IMR-90 (cell line): Measurements from ENCODE around the gene MON2. TPM values are rescaled to one million over a fixed set of nuclear protein-coding genes. Genes with fewer than 3 reads are reported as not detected.

Experiments
- ATAC-seq: fragments of 200-7000 bp; cut with Tn5 transposase; 2 replicates; pipeline ENCODE4 v1.9.1; 2020; ENCODE audit warnings: low read depth, mild to moderate bottlenecking, moderate library complexity
- BruUV-seq: library from RNA; stranded (reverse); fragments of 400-500 nt; replicated peaks from 2 replicates; lab custom pipeline; 2021; lab: Mats Ljungman, UMichigan
- CTCF ChIA-PET: fragments of 300-600 bp; formaldehyde crosslinking; extraction: SDS; loops from one replicate; lab custom pipeline; 2021; ENCODE audit warnings: antibody characterized with exemption; lab: Yijun Ruan, JAX
- POLR2A ChIA-PET: fragments of 300-600 bp; sonication (Branson Sonifier 250); formaldehyde crosslinking; loops from one replicate; lab custom pipeline; 2022; ENCODE audit warnings: antibody characterized with exemption; ENCODE audit not compliant: unreplicated experiment; lab: Charles Lee
- DNase-seq: peaks from one replicate; pipeline ENCODE4 v3.0.0; 2013
- H2AFZ ChIP-seq: replicated peaks from 2 replicates; pipeline ENCODE3; 2013; ENCODE audit warnings: low read length, mild to moderate bottlenecking; ENCODE audit not compliant: poor library complexity
- H2AK5ac ChIP-seq: 2 replicates; pipeline ENCODE4 v1.6.1; 2013; ENCODE audit warnings: low read depth, low read length, inconsistent platforms
- H2AK9ac ChIP-seq: replicated peaks from 2 replicates; pipeline ENCODE3; 2013; ENCODE audit warnings: mild to moderate bottlenecking, low read depth, low read length, moderate library complexity; ENCODE audit not compliant: poor library complexity
- H2BK120ac ChIP-seq: 2 replicates; pipeline ENCODE4 v1.6.1; 2013; ENCODE audit warnings: low read depth, low read length, inconsistent platforms
- H2BK15ac ChIP-seq: 3 replicates; pipeline ENCODE4 v1.6.1; 2013; ENCODE audit warnings: low read depth, low read length, inconsistent platforms
- H2BK20ac ChIP-seq: 2 replicates; pipeline ENCODE4 v1.6.1; 2013; ENCODE audit warnings: low read depth, mild to moderate bottlenecking, inconsistent platforms, low read length, moderate library complexity
- H2BK5ac ChIP-seq: 2 replicates; pipeline ENCODE4 v1.6.1; 2013; ENCODE audit warnings: mild to moderate bottlenecking, low read depth, low read length, inconsistent platforms; ENCODE audit not compliant: poor library complexity, severe bottlenecking
- H3K14ac ChIP-seq: replicated peaks from 2 replicates; pipeline ENCODE4 v1.6.1; 2013; ENCODE audit warnings: low read depth, low read length, inconsistent platforms
- H3K18ac ChIP-seq: 2 replicates; pipeline ENCODE4 v1.6.1; 2013; ENCODE audit warnings: low read depth, low read length, control low read depth
- H3K23ac ChIP-seq: 2 replicates; pipeline ENCODE4 v1.6.1; 2013; ENCODE audit warnings: low read depth, low read length, inconsistent platforms
- H3K27ac ChIP-seq: 2 replicates; pipeline ENCODE4 v1.5.1; 2013; ENCODE audit warnings: mild to moderate bottlenecking, control low read depth, low read length; ENCODE audit not compliant: insufficient read depth
- H3K27me3 ChIP-seq: 2 replicates; pipeline ENCODE4 v1.6.1; 2013; ENCODE audit warnings: low read length; ENCODE audit not compliant: control insufficient read depth, insufficient read depth
- H3K36me3 ChIP-seq: 2 replicates; pipeline ENCODE4 v1.6.1; 2013; ENCODE audit warnings: low read length, mixed read lengths; ENCODE audit not compliant: control insufficient read depth, insufficient read depth
- H3K4ac ChIP-seq: 2 replicates; pipeline ENCODE4 v1.6.1; 2013; ENCODE audit warnings: low read depth, low read length, inconsistent platforms
- H3K4me1 ChIP-seq: 2 replicates; pipeline ENCODE4 v1.6.1; 2013; ENCODE audit warnings: low read length, mixed read lengths; ENCODE audit not compliant: control insufficient read depth, insufficient read depth
- H3K4me2 ChIP-seq: 2 replicates; pipeline ENCODE4 v1.6.1; 2013; ENCODE audit warnings: low read depth, mild to moderate bottlenecking, control low read depth, low read length, moderate library complexity
- H3K4me3 ChIP-seq: 2 replicates; pipeline ENCODE4 v1.5.1; 2013; ENCODE audit warnings: low read depth, mild to moderate bottlenecking, control low read depth, low read length, moderate library complexity; ENCODE audit not compliant: insufficient read depth
- H3K56ac ChIP-seq: 2 replicates; pipeline ENCODE4 v1.6.1; 2013; ENCODE audit warnings: low read length, inconsistent platforms; ENCODE audit not compliant: insufficient read depth; ENCODE audit errors: extremely low read depth
- H3K79me1 ChIP-seq, 2 experiments: 2 replicates each; pipeline ENCODE4 v1.6.1; 2013; ENCODE audit warnings: low read length in 2 of 2, inconsistent platforms in 1 of 2, low read depth in 1 of 2
- H3K9ac ChIP-seq: 2 replicates; pipeline ENCODE4 v1.6.1; 2013; ENCODE audit warnings: low read depth, low read length, control low read depth
- H3K9me1 ChIP-seq: 2 replicates; pipeline ENCODE4 v1.6.1; 2013; ENCODE audit warnings: low read length, inconsistent platforms; ENCODE audit not compliant: insufficient read depth
- H3K9me3 ChIP-seq: 2 replicates; pipeline ENCODE4 v1.6.1; 2013; ENCODE audit warnings: low read length; ENCODE audit not compliant: control insufficient read depth, insufficient read depth
- H4K20me1 ChIP-seq: 2 replicates; pipeline ENCODE4 v1.6.1; 2013; ENCODE audit warnings: low read length, inconsistent platforms; ENCODE audit not compliant: insufficient read depth
- H4K5ac ChIP-seq: 2 replicates; pipeline ENCODE4 v1.6.1; 2013; ENCODE audit warnings: mild to moderate bottlenecking, low read depth, low read length, control low read depth
- H4K8ac ChIP-seq, 2 experiments: 2 replicates each; pipeline ENCODE4 v1.6.1; 2013; ENCODE audit warnings: low read depth in 2 of 2, low read length in 2 of 2, control low read depth in 1 of 2, inconsistent platforms in 1 of 2
- H4K91ac ChIP-seq: 2 replicates; pipeline ENCODE4 v1.6.1; 2013; ENCODE audit warnings: low read depth, low read length, inconsistent platforms; ENCODE audit not compliant: insufficient read depth
- CEBPB ChIP-seq: IDR thresholded peaks from 2 replicates; pipeline ENCODE4 v1.6.1; 2012; ENCODE audit warnings: low read depth, low read length, improper control_type of control experiment
- CTCF ChIP-seq: conservative IDR thresholded peaks from 2 replicates; pipeline ENCODE4 v1.5.1; 2012; ENCODE audit warnings: mild to moderate bottlenecking, low read depth, low read length, improper control_type of control experiment
- NFE2L2 ChIP-seq: fragments of 150-350 bp; IDR thresholded peaks from 2 replicates; pipeline ENCODE4 v1.6.1; 2016; ENCODE audit warnings: low read depth, mild to moderate bottlenecking, low read length
- RAD21 ChIP-seq: IDR thresholded peaks from 2 replicates; pipeline ENCODE4 v1.6.1; 2012; ENCODE audit warnings: low read length, improper control_type of control experiment
- RCOR1 ChIP-seq: IDR thresholded peaks from 2 replicates; pipeline ENCODE4 v1.6.1; 2012; ENCODE audit warnings: mild to moderate bottlenecking, low read length, improper control_type of control experiment; ENCODE audit not compliant: insufficient replicate concordance
- SMC3 ChIP-seq: fragments of 150-350 bp; IDR thresholded peaks from 2 replicates; pipeline ENCODE4 v1.6.1; 2016; ENCODE audit warnings: low read depth, mild to moderate bottlenecking, antibody characterized with exemption, low read length, moderate library complexity
- WGBS, 2 experiments: methylation state at CpG; one replicate each; pipeline versions ENCODE4 v1.1.5 to v1.1.7; 2013; ENCODE audit warnings: missing lambda C conversion rate in 2 of 2; ENCODE audit not compliant: insufficient read length in 1 of 2; ENCODE audit errors: extremely low coverage in 2 of 2; 5-methylcytosine and 5-hydroxymethylcytosine counted together
- dilution Hi-C: fragments of 300-500 bp; cut with HindIII; formaldehyde crosslinking; loops from one replicate; pipeline ENCODE4 v1.14.3; 2018; ENCODE audit warnings: low sequenced_read_pairs; ENCODE audit not compliant: unreplicated experiment
- in situ Hi-C: fragments of 300-500 bp; cut with MboI; formaldehyde crosslinking; loops from 3 replicates; pipeline ENCODE4 v1.14.3; 2019; ENCODE audit warnings: low sequenced_read_pairs, inconsistent platforms, mixed read lengths
- intact Hi-C: fragments of 100-400 bp; cut with micrococcal nuclease; formaldehyde crosslinking; loops from 2 replicates; pipeline ENCODE4 v1.10.0; 2022
- polyA plus RNA-seq, 3 experiments: library from polyadenylated mRNA; depleted of rRNA; stranded (reverse); fragments of >200 nt; gene quantifications; 2 replicates each; pipeline ENCODE4 v1.2.3, GENCODE V29; 2012; ENCODE audit warnings: low replicate concordance in 1 of 3
- total RNA-seq: library from RNA; depleted of rRNA; stranded (reverse); fragments of >200 nt; gene quantifications from 2 replicates; pipeline ENCODE4 v1.2.3, GENCODE V29; 2012

MON2 gene
- total and polyA plus RNA-seq, 2 of the 4 experiments (the other 2 are of a cell fraction), result 13.2 to 39.3 TPM

GRCh38 chr12:62520361-62520760 is 53.7 kb downstream of the MON2 start:
- Histone ChIP-seq H2AK9ac (no peak overlapping the region), H2BK5ac (no peak overlapping the region), H3K4ac (no peak overlapping the region; the same call in 1 of the 2 replicates), H4K91ac (no peak overlapping the region), H3K23ac (no peak overlapping the region), H2BK20ac (no peak overlapping the region), H3K4me1 (no peaks in the 10 kb centered on the region), H3K27ac (peak overlapping the region; percentile 14; the same call in 1 of the 2 replicates), H2AK5ac (no peak overlapping the region), H4K20me1 (no peaks in the 10 kb centered on the region), H2BK15ac (no peak overlapping the region), H3K27me3 (no peaks in the 10 kb centered on the region), H2AFZ (no peak overlapping the region), H3K79me1 (no peaks in the 10 kb centered on the region), H3K9me1 (0 out of 2 replicates have a peak, but pooled peaks cover 2% of the 10 kb centered on the region), H3K9ac (no peak overlapping the region), H3K14ac (no peak overlapping the region), H2BK120ac (no peak overlapping the region), H3K9me3 (no peaks in the 10 kb centered on the region), H3K18ac (no peak overlapping the region), H3K36me3 (peaks cover 11% of the 10 kb centered on the region; the same call in 1 of the 2 replicates), H4K5ac (no peak overlapping the region), H3K56ac (no peak overlapping the region), H4K8ac (0 out of 4 replicates have a peak overlapping the region, but pooled peaks of 1 of the 2 experiments have one; percentile 53), H3K4me2 (no peak overlapping the region), H3K4me3 (no peak overlapping the region)
- BruUV-seq, result no TSS peak
- dilution Hi-C loops (no loop called here), in situ Hi-C loops (no loop called here), intact Hi-C loops (loop anchor here (5.0 to 10.0 kb wide), 2 partner anchors 46 to 277 kb away; no protein-coding TSS in a partner anchor)
- ChIA-PET CTCF (interaction anchor here (0.6 to 0.9 kb wide), 2 partner anchors 14 to 21 kb away, joined by 3 to 5 read pairs; no protein-coding TSS in a partner anchor), POLR2A (no interaction called here)
- WGBS, 2 experiments, result no CpG with 5 or more reads among the region's 5 CpGs
- ATAC-seq, result no peak
- no peak for DNase-seq
- no peak for TF ChIP-seq RAD21
- no peak for TF ChIP-seq NFE2L2
- no peak for TF ChIP-seq CEBPB
- no peak for TF ChIP-seq CTCF
- TF ChIP-seq SMC3, result no peak
- TF ChIP-seq RCOR1, result no peak
